Thoracic aorta (tissue), 2 donors: ENCODE measurements around the gene RHOG. TPM values are rescaled to one million over a fixed set of nuclear protein-coding genes. Genes with fewer than 3 reads are reported as not detected.

Source experiments
- ATAC-seq: fragments of 150-250 bp; one replicate; pipeline ENCODE4 v1.8.0; 2017; ENCODE audit warnings: low read depth; ENCODE audit not compliant: insufficient number of reproducible peaks, low FRiP score
- DNase-seq: peaks from one replicate; pipeline ENCODE4 v3.0.0-alpha.2; 2020; ENCODE audit warnings: low spot score
- H3K27ac ChIP-seq, 2 donors: fragments of 200-600 bp; sonication (generic); 1 replicate in 1 of 2; 2 replicates in 1 of 2; pipeline ENCODE4 v1.5.1; 2016; ENCODE audit warnings: mild to moderate bottlenecking in 2 of 2, moderate library complexity in 2 of 2
- H3K27me3 ChIP-seq: fragments of 200-600 bp; sonication (generic); replicated peaks from 2 replicates; pipeline ENCODE4 v1.6.0; 2016; ENCODE audit warnings: mild to moderate bottlenecking; ENCODE audit not compliant: insufficient read depth
- H3K36me3 ChIP-seq: fragments of 200-600 bp; sonication (generic); one replicate; pipeline ENCODE4 v1.5.1; 2016
- H3K4me1 ChIP-seq, 2 donors: fragments of 200-600 bp; sonication (generic); 1 replicate in 1 of 2; 2 replicates in 1 of 2; pipeline versions ENCODE4 v1.5.1 to v1.6.0; 2016; ENCODE audit warnings: low read depth in 2 of 2, mild to moderate bottlenecking in 1 of 2; ENCODE audit not compliant: control insufficient read depth in 1 of 2
- H3K4me3 ChIP-seq: fragments of 200-600 bp; sonication (generic); 2 replicates; pipeline ENCODE4 v1.5.1; 2016; ENCODE audit warnings: mild to moderate bottlenecking
- H3K9me3 ChIP-seq: fragments of 200-600 bp; sonication (generic); 2 replicates; pipeline ENCODE4 v1.5.1; 2016
- total RNA-seq, 2 donors: library from RNA; depleted of rRNA; stranded (reverse); fragments of >200 nt; gene quantifications; one replicate each; pipeline versions ENCODE4 v1.1.0 to v1.2.3, GENCODE V29; 2016
- TF ChIP-seq, protein P1 (sequence below): fragments of 200-600 bp; sonication (generic); IDR thresholded peaks from one replicate; pipeline ENCODE4 v1.5.1; 2019; ENCODE audit warnings: antibody characterized with exemption

Gene RHOG
- total RNA-seq, 2 donors from 2014 or later: 49.4 to 69.7 TPM

- H3K4me3 ChIP-seq: no peak overlapping the region
- TF ChIP-seq, protein P1, sequence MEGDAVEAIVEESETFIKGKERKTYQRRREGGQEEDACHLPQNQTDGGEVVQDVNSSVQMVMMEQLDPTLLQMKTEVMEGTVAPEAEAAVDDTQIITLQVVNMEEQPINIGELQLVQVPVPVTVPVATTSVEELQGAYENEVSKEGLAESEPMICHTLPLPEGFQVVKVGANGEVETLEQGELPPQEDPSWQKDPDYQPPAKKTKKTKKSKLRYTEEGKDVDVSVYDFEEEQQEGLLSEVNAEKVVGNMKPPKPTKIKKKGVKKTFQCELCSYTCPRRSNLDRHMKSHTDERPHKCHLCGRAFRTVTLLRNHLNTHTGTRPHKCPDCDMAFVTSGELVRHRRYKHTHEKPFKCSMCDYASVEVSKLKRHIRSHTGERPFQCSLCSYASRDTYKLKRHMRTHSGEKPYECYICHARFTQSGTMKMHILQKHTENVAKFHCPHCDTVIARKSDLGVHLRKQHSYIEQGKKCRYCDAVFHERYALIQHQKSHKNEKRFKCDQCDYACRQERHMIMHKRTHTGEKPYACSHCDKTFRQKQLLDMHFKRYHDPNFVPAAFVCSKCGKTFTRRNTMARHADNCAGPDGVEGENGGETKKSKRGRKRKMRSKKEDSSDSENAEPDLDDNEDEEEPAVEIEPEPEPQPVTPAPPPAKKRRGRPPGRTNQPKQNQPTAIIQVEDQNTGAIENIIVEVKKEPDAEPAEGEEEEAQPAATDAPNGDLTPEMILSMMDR: no peak
- ATAC-seq: no peak
These were observed 36.9 kb upstream of the RHOG start for GRCh38 chr11:3877364-3878257.

DNA sequence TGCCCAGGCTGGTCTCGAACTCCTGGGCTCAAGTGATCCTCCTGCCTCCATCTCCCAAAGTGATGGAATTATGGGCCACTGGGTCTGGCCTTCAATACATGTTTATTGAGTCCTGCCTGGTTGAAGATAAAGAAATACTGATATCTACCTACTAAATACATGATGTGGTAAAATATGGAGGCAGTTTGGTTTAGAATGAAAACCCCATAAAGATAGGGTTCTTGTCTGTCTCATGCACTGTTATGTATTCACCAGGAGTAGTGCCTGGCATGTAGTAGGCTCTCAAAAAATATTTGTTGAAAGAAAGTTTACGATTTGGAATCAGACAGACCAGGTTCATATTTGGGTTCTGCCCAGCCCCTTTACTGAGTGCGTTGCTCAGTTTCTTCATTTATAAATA is 35.9 kb upstream of the RHOG start:
- ATAC-seq: no peak
- H3K4me1 ChIP-seq: peaks cover 26 to 34% of the 10 kb centered on the region in 2 donors
- no peaks in the 10 kb centered on the region for H3K9me3 ChIP-seq

More at GRCh38 chr11:3877364-3878257, 36.9 kb upstream of the RHOG start:
- Histone ChIP-seq H3K27me3 (no peaks in the 10 kb centered on the region), H3K36me3 (no peaks in the 10 kb centered on the region), H3K4me1 (peaks cover 26 to 34% of the 10 kb centered on the region in 2 donors), H3K27ac (peak overlapping the region in 1 of 2 donors; percentile 25), H3K9me3 (no peaks in the 10 kb centered on the region)
- no peak for DNase-seq

DNA sequence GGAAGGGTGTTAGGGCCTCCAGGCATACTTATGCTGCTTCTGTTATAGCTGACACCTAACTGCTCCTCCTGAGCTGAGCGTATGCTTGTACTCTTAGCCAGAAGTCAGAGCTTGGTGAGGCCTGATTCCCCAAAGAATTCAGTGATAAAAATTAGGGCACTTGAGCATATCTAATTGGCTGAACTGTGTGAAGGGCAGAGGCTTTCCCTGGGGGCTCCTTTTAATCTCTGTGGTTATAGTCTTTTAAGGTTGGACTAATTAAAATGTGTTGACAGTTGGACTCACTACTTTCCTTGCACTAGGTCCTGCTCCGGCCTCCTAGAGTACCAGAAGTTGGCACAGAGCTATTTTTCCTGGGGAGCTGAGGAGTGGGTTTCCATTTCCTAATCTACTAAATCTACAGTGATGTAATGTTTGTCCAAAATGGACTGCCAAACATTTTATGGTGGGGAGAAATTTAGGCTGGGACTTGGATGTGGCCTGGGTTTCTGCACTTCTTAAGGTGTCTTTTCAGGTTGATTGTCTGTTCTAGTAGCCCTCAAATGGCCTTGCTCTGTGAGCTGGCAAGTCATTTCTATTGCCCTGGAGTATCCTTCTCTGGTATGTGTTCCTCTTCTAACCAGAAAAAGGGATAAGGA is 33.1 kb upstream of the RHOG start:
- Histone ChIP-seq H3K4me1 (peaks cover 13 to 28% of the 10 kb centered on the region in 2 donors), H3K9me3 (no peaks in the 10 kb centered on the region), H3K27me3 (no peaks in the 10 kb centered on the region), H3K4me3 (no peak overlapping the region), H3K36me3 (no peaks in the 10 kb centered on the region), H3K27ac (no peak overlapping the region)
- ATAC-seq (no peak), DNase-seq (no peak)
- TF ChIP-seq, protein P1: no peak

More for the DNA sequence above, 35.9 kb upstream of the RHOG start:
- DNase-seq: no peak
- TF ChIP-seq, protein P1: no peak
- H3K36me3 ChIP-seq: no peaks in the 10 kb centered on the region
- no peak overlapping the region for H3K27ac ChIP-seq
- no peaks in the 10 kb centered on the region for H3K27me3 ChIP-seq
- no peak overlapping the region for H3K4me3 ChIP-seq

- H3K4me3 ChIP-seq: no peak overlapping the region
- H3K36me3 ChIP-seq: no peaks in the 10 kb centered on the region
- DNase-seq (no peak), ATAC-seq (no peak)
- H3K27me3 ChIP-seq: no peaks in the 10 kb centered on the region
- H3K4me1 ChIP-seq: peaks cover 25 to 58% of the 10 kb centered on the region in 2 donors
- H3K27ac ChIP-seq: no peak overlapping the region
- TF ChIP-seq, protein P1: no peak
- no peaks in the 10 kb centered on the region for H3K9me3 ChIP-seq
These were observed 26.7 kb upstream of the RHOG start for GRCh38 chr11:3867209-3868091.
